Activated CD8-positive, alpha-beta T cell treated with anti-CD3 and anti-CD28 coated beads, Interleukin-2, amount 10 ng/mL, durations not matched to agents 7 days and 5 days (primary cell): ENCODE results near the gene BEX4. TPM values are rescaled to one million over a fixed set of nuclear protein-coding genes. Genes with fewer than 3 reads are reported as not detected.
A peak's percentile ranks its signal among the peaks of the same experiment; 100 is the strongest.

Source experiments
- ATAC-seq: fragments of 150-1000 bp; cut with Tn5 transposase; one replicate; pipeline ENCODE4 v1.10.0; 2021; ENCODE audit warnings: moderate library complexity
- CTCF ChIA-PET: fragments of 350-600 bp; sonication (Branson Sonifier 250); formaldehyde crosslinking; loops from one replicate; lab custom pipeline; 2021; ENCODE audit warnings: antibody characterized with exemption; lab: Charles Lee
- POLR2A ChIA-PET: fragments of 350-600 bp; sonication (Branson Sonifier 250); formaldehyde crosslinking; loops from one replicate; lab custom pipeline; 2021; ENCODE audit warnings: antibody characterized with exemption; lab: Charles Lee
- DNase-seq: peaks from one replicate; pipeline ENCODE4 v3.0.0-alpha.2; 2020
- H3K27ac Mint-ChIP-seq: one replicate; pipeline ENCODE4 v1.8.0; 2021; ENCODE audit warnings: mild to moderate bottlenecking, mixed read lengths
- H3K27me3 Mint-ChIP-seq: one replicate; pipeline ENCODE4 v1.8.0; 2021; ENCODE audit warnings: low read depth, mixed read lengths
- H3K36me3 Mint-ChIP-seq: one replicate; pipeline ENCODE4 v1.8.0; 2021; ENCODE audit warnings: low read depth, mixed read lengths
- H3K4me1 Mint-ChIP-seq: one replicate; pipeline ENCODE4 v1.8.0; 2021; ENCODE audit warnings: low read depth, mixed read lengths
- H3K4me3 Mint-ChIP-seq: one replicate; pipeline ENCODE4 v1.8.0; 2021; ENCODE audit warnings: mild to moderate bottlenecking, mixed read lengths
- H3K9me3 Mint-ChIP-seq: one replicate; pipeline ENCODE4 v1.8.0; 2022; ENCODE audit warnings: mixed read lengths; ENCODE audit not compliant: insufficient read depth
- total RNA-seq, 2 experiments: library from RNA; stranded (reverse); gene quantifications; one replicate each; pipeline ENCODE4 v1.2.3, GENCODE V29; 2021

BEX4 gene
- total RNA-seq, 2 experiments from 2014 or later, result 8.9 to 9.0 TPM

- POLR2A ChIA-PET, result no interaction called here
- Mint-ChIP-seq H3K4me3 (no peak overlapping the region), H3K36me3 (peaks cover 7% of the 10 kb centered on the region), H3K4me1 (peaks cover 4% of the 10 kb centered on the region), H3K9me3 (no peaks in the 10 kb centered on the region), H3K27me3 (peaks cover 4% of the 10 kb centered on the region), H3K27ac (no peak overlapping the region)
- ATAC-seq (no peak), DNase-seq (peak; percentile 20)
- CTCF ChIA-PET, result interaction anchor here (0.7 to 1.7 kb wide), 6 partner anchors 10 to 215 kb away, joined by 3 to 19 read pairs (median 4); no protein-coding TSS in a partner anchor
Measured at GRCh38 chrX:103248553-103248952, 33.6 kb downstream of the BEX4 start.

- H3K27me3 Mint-ChIP-seq, result peaks cover 4% of the 10 kb centered on the region
- no peak for ATAC-seq
- no peak for DNase-seq
- CTCF ChIA-PET, result interaction anchor here (1.0 kb wide), 1 partner anchor 39 kb away, joined by 4 read pairs; no protein-coding TSS in a partner anchor
- no peaks in the 10 kb centered on the region for H3K9me3 Mint-ChIP-seq
- H3K4me1 Mint-ChIP-seq, result peaks cover 11% of the 10 kb centered on the region
- no peak overlapping the region for H3K4me3 Mint-ChIP-seq
- POLR2A ChIA-PET, result no interaction called here
- H3K36me3 Mint-ChIP-seq, result peaks cover 16% of the 10 kb centered on the region
- no peak overlapping the region for H3K27ac Mint-ChIP-seq
Measured at GRCh38 chrX:103249805-103250204, 34.9 kb downstream of the BEX4 start.

GRCh38 chrX:103250977-103251376 is 36.1 kb downstream of the BEX4 start:
- Mint-ChIP-seq H3K9me3 (no peaks in the 10 kb centered on the region), H3K27ac (no peak overlapping the region), H3K27me3 (peaks cover 4% of the 10 kb centered on the region), H3K36me3 (peaks cover 18% of the 10 kb centered on the region), H3K4me3 (no peak overlapping the region), H3K4me1 (peaks cover 21% of the 10 kb centered on the region)
- POLR2A ChIA-PET, result no interaction called here
- DNase-seq (no peak), ATAC-seq (no peak)
- CTCF ChIA-PET, result interaction anchor here (1.0 kb wide), 2 partner anchors 40 kb away, joined by 4 to 5 read pairs; no protein-coding TSS in a partner anchor

- Mint-ChIP-seq H3K4me3 (peak overlapping the region; percentile 89), H3K36me3 (peaks cover 18% of the 10 kb centered on the region), H3K27me3 (peaks cover 3% of the 10 kb centered on the region), H3K9me3 (no peaks in the 10 kb centered on the region), H3K27ac (peak overlapping the region; percentile 96), H3K4me1 (peaks cover 21% of the 10 kb centered on the region)
- ChIA-PET CTCF (interaction anchor here (1.0 to 1.4 kb wide), 4 partner anchors 23 to 237 kb away, joined by 3 to 4 read pairs (median 3); no protein-coding TSS in a partner anchor), POLR2A (no interaction called here)
- DNase-seq (no peak), ATAC-seq (no peak)
Measured at GRCh38 chrX:103253608-103254007, 38.7 kb downstream of the BEX4 start.

- ATAC-seq (peak; percentile 60), DNase-seq (peak; percentile 57)
- ChIA-PET CTCF (interaction anchor here (1.0 to 1.4 kb wide), 4 partner anchors 23 to 236 kb away, joined by 3 to 4 read pairs (median 3); no protein-coding TSS in a partner anchor), POLR2A (interaction anchor here (1.0 kb wide), 1 partner anchor 39 kb away, joined by 3 read pairs; the partner anchor contains the start of gene BEX4)
- peaks cover 21% of the 10 kb centered on the region for H3K4me1 Mint-ChIP-seq
- H3K27ac Mint-ChIP-seq, result peak overlapping the region; percentile 96
- H3K36me3 Mint-ChIP-seq, result peaks cover 18% of the 10 kb centered on the region
- peak overlapping the region; percentile 89 for H3K4me3 Mint-ChIP-seq
- H3K27me3 Mint-ChIP-seq, result peaks cover 3% of the 10 kb centered on the region
- no peaks in the 10 kb centered on the region for H3K9me3 Mint-ChIP-seq
Measured at GRCh38 chrX:103254171-103254824, 39.4 kb downstream of the BEX4 start.

GRCh38 chrX:103254921-103255493 is 40.1 kb downstream of the BEX4 start, which contains the start of gene TCEAL8:
Gene TCEAL8 (minus strand): TSS chrX:103255155. CDS start chrX:103253979, 1,176 bp downstream.
- DNase-seq (peak; percentile 78), ATAC-seq (peak; percentile 88)
- ChIA-PET POLR2A (interaction anchor here (0.7 to 1.0 kb wide), 2 partner anchors 13 to 40 kb away, joined by 3 read pairs; partner anchors contain the start of gene BEX4), CTCF (interaction anchor here (0.6 kb wide), 1 partner anchor 44 kb away, joined by 4 read pairs; no protein-coding TSS in a partner anchor)
- H3K4me3 Mint-ChIP-seq, result peak within 1 kb of the TSS; percentile 89
- peaks cover 18% of the 10 kb centered on the region for H3K36me3 Mint-ChIP-seq
- H3K27ac Mint-ChIP-seq, result peak within 1 kb of the TSS; percentile 96
- peaks cover 21% of the 10 kb centered on the region for H3K4me1 Mint-ChIP-seq
- no peaks in the 10 kb centered on the region for H3K9me3 Mint-ChIP-seq
- peaks cover 7% of the 10 kb centered on the region for H3K27me3 Mint-ChIP-seq

GRCh38 chrX:103256651-103257050 is 41.7 kb downstream of the BEX4 start:
- Mint-ChIP-seq H3K27me3 (peaks cover 9% of the 10 kb centered on the region), H3K4me1 (peaks cover 21% of the 10 kb centered on the region), H3K4me3 (no peak overlapping the region), H3K9me3 (no peaks in the 10 kb centered on the region), H3K36me3 (peaks cover 18% of the 10 kb centered on the region), H3K27ac (no peak overlapping the region)
- DNase-seq (no peak), ATAC-seq (no peak)
- ChIA-PET CTCF (no interaction called here), POLR2A (no interaction called here)

- H3K27me3 Mint-ChIP-seq, result peaks cover 14% of the 10 kb centered on the region
- peaks cover 20% of the 10 kb centered on the region for H3K4me1 Mint-ChIP-seq
- H3K36me3 Mint-ChIP-seq, result peaks cover 14% of the 10 kb centered on the region
- H3K9me3 Mint-ChIP-seq, result no peaks in the 10 kb centered on the region
- CTCF ChIA-PET, result interaction anchor here (1.2 to 1.6 kb wide), 3 partner anchors 9 to 202 kb away, joined by 3 to 5 read pairs (median 4); no protein-coding TSS in a partner anchor
- DNase-seq (no peak), ATAC-seq (no peak)
- no peak overlapping the region for H3K27ac Mint-ChIP-seq
- POLR2A ChIA-PET, result no interaction called here
- H3K4me3 Mint-ChIP-seq, result no peak overlapping the region
Measured at GRCh38 chrX:103258275-103258674, 43.4 kb downstream of the BEX4 start.

Other genes with a start within 250 kb of the BEX4 start
- gene BEX1, start 150.9 kb upstream of the BEX4 start, total RNA-seq, result not detected
- gene NXF3, start 122.0 kb upstream of the BEX4 start, total RNA-seq, result not detected
- gene TCEAL8, start 40.0 kb downstream of the BEX4 start, total RNA-seq, result 10 to 100 TPM; 32.4 to 35.4 TPM
- not detected for gene TCEAL5, start 61.6 kb downstream of the BEX4 start, total RNA-seq
- 1 to 10 TPM; 4.9 to 5.3 TPM for gene BEX2, start 95.9 kb downstream of the BEX4 start, total RNA-seq
- gene TCEAL7, start 115.1 kb downstream of the BEX4 start, total RNA-seq, result not detected
- gene TCEAL9, start 141.4 kb downstream of the BEX4 start, total RNA-seq, result 1 to 10 TPM in 1 of 2 experiments, under 1 TPM in 1; 0.84 to 1.2 TPM
- gene BEX3, start 161.4 kb downstream of the BEX4 start, total RNA-seq, result 10 to 100 TPM; 11.1 to 11.3 TPM